H1 (cell line): ENCODE data around the gene GALNT18. TPM values are rescaled to one million over a fixed set of nuclear protein-coding genes. Genes with fewer than 3 reads are reported as not detected.

ENCODE experiments used
- CTCF ChIA-PET: fragments of 300-600 bp; sonication (Branson Sonifier 250); formaldehyde crosslinking; loops from one replicate; lab custom pipeline; 2021; ENCODE audit not compliant: partially characterized antibody; lab: Charles Lee
- POLR2A ChIA-PET: fragments of 300-600 bp; sonication (Branson Sonifier 250); formaldehyde crosslinking; loops from one replicate; lab custom pipeline; 2021; ENCODE audit warnings: inconsistent platforms; ENCODE audit not compliant: partially characterized antibody; lab: Charles Lee
- DNase-seq, 2 experiments: peaks; one replicate each; pipeline versions ENCODE4 v3.0.0 to v3.0.0-alpha.2; 2010 to 2022; ENCODE audit warnings: low spot score in 2 of 2, low read depth in 1 of 2, mixed read lengths in 1 of 2
- FAIRE-seq: peaks from 2 replicates; lab custom pipeline; 2011; peaks lifted over from hg19 to GRCh38; lab: Jason Lieb, UNC
- H2AFZ ChIP-seq: 2 replicates; pipeline ENCODE4 v1.8.1; 2012; ENCODE audit warnings: low read length, inconsistent platforms
- H2AK5ac ChIP-seq: 2 replicates; pipeline ENCODE4 v1.6.1; 2013; ENCODE audit warnings: low read depth, low read length
- H2BK120ac ChIP-seq: replicated peaks from 2 replicates; pipeline ENCODE3; 2013; ENCODE audit warnings: low read depth, low read length, inconsistent platforms
- H2BK12ac ChIP-seq: 2 replicates; pipeline ENCODE4 v1.6.1; 2013; ENCODE audit warnings: low read depth, low read length
- H2BK15ac ChIP-seq: 2 replicates; pipeline ENCODE4 v1.6.1; 2013; ENCODE audit warnings: low read length
- H2BK20ac ChIP-seq: 2 replicates; pipeline ENCODE4 v1.6.1; 2013; ENCODE audit warnings: low read length
- H2BK5ac ChIP-seq: 2 replicates; pipeline ENCODE4 v1.6.1; 2013; ENCODE audit warnings: low read depth, low read length
- H3K14ac ChIP-seq: 2 replicates; pipeline ENCODE4 v1.6.1; 2013; ENCODE audit warnings: inconsistent platforms; ENCODE audit not compliant: insufficient read length
- H3K18ac ChIP-seq: 2 replicates; pipeline ENCODE4 v1.6.1; 2013; ENCODE audit warnings: low read length; ENCODE audit errors: extremely low read depth
- H3K23ac ChIP-seq: 2 replicates; pipeline ENCODE4 v1.6.1; 2013; ENCODE audit warnings: inconsistent platforms; ENCODE audit not compliant: insufficient read length
- H3K23me2 ChIP-seq: 2 replicates; pipeline ENCODE4 v1.6.1; 2013; ENCODE audit warnings: low read depth, low read length
- H3K27ac ChIP-seq: 2 replicates; pipeline ENCODE4 v1.6.1; 2011; ENCODE audit warnings: low read depth, low read length, inconsistent platforms
- H3K27me3 ChIP-seq, 4 experiments: replicated peaks in 1 of 4; 1 replicate in 1 of 4; 2 replicates in 3 of 4; pipeline versions ENCODE4 v1.6.1 to v1.8.1; 2011 to 2013; ENCODE audit warnings: low read length in 3 of 4, mild to moderate bottlenecking in 3 of 4, inconsistent platforms in 2 of 4, mixed read lengths in 2 of 4, moderate library complexity in 1 of 4; ENCODE audit not compliant: control insufficient read depth in 3 of 4, insufficient read depth in 3 of 4; ENCODE audit errors: extremely low read depth in 1 of 4
- H3K36me3 ChIP-seq, 4 experiments: 2 replicates each; pipeline versions ENCODE4 v1.6.1 to v1.8.1; 2011 to 2013; ENCODE audit warnings: mild to moderate bottlenecking in 4 of 4, low read length in 3 of 4, moderate library complexity in 2 of 4, control low read depth in 1 of 4, inconsistent platforms in 1 of 4; ENCODE audit not compliant: insufficient read depth in 4 of 4, control insufficient read depth in 2 of 4
- H3K4ac ChIP-seq: replicated peaks from 2 replicates; pipeline ENCODE3; 2013; ENCODE audit warnings: low read length, low read depth, mixed read lengths, inconsistent platforms; ENCODE audit not compliant: insufficient read length
- H3K4me1 ChIP-seq, 4 experiments: replicated peaks in 1 of 4; 1 replicate in 1 of 4; 2 replicates in 3 of 4; pipeline versions ENCODE4 v1.6.1 to v1.8.1; 2011 to 2013; ENCODE audit warnings: low read length in 3 of 4, inconsistent platforms in 2 of 4, mixed read lengths in 1 of 4; ENCODE audit not compliant: insufficient read depth in 4 of 4, control insufficient read depth in 3 of 4
- H3K4me2 ChIP-seq, 2 experiments: 2 replicates each; pipeline versions ENCODE4 v1.6.1 to v1.8.1; 2011 to 2013; ENCODE audit warnings: low read depth in 2 of 2, low read length in 2 of 2, control low read depth in 1 of 2, inconsistent platforms in 1 of 2, mild to moderate bottlenecking in 1 of 2; ENCODE audit not compliant: insufficient read depth in 1 of 2
- H3K4me3 ChIP-seq, 4 experiments: fragments of 200-600, 300-600 bp in 1 of 4; sonication (generic), shearing (Covaris generic), sonication (Bioruptor Twin) in 1 of 4; 2 replicates each; pipeline versions ENCODE4 v1.5.1 to v1.8.1; 2011 to 2016; ENCODE audit warnings: low read length in 4 of 4, low read depth in 3 of 4, control low read depth in 2 of 4, inconsistent platforms in 2 of 4, mild to moderate bottlenecking in 2 of 4, mixed read lengths in 1 of 4, moderate library complexity in 1 of 4; ENCODE audit not compliant: insufficient read depth in 2 of 4; ENCODE audit errors: extremely low read depth in 1 of 4
- H3K56ac ChIP-seq: replicated peaks from 2 replicates; pipeline ENCODE3; 2013; ENCODE audit warnings: low read depth, mild to moderate bottlenecking, mixed read lengths, low read length, inconsistent platforms; ENCODE audit not compliant: insufficient read length
- H3K79me1 ChIP-seq: 2 replicates; pipeline ENCODE4 v1.6.1; 2013; ENCODE audit warnings: low read depth, low read length, control low read depth
- H3K79me2 ChIP-seq, 2 experiments: 2 replicates each; pipeline versions ENCODE4 v1.6.1 to v1.8.1; 2012 to 2013; ENCODE audit warnings: low read length in 2 of 2, mild to moderate bottlenecking in 2 of 2, inconsistent platforms in 1 of 2; ENCODE audit not compliant: insufficient read depth in 2 of 2, control insufficient read depth in 1 of 2
- H3K9ac ChIP-seq, 4 experiments: replicated peaks in 1 of 4; 1 replicate in 1 of 4; 2 replicates in 3 of 4; pipeline versions ENCODE4 v1.6.1 to v1.8.1; 2011 to 2013; ENCODE audit warnings: low read depth in 3 of 4, low read length in 3 of 4, control low read depth in 2 of 4, mild to moderate bottlenecking in 2 of 4, moderate library complexity in 2 of 4, inconsistent platforms in 1 of 4; ENCODE audit errors: extremely low read depth in 1 of 4
- H3K9me3 ChIP-seq, 2 experiments: 2 replicates each; pipeline versions ENCODE4 v1.6.1 to v1.8.1; 2012 to 2013; ENCODE audit warnings: mild to moderate bottlenecking in 2 of 2, moderate library complexity in 2 of 2, control low read depth in 1 of 2, inconsistent platforms in 1 of 2, low read depth in 1 of 2, low read length in 1 of 2, mixed read lengths in 1 of 2; ENCODE audit not compliant: insufficient read depth in 2 of 2
- H4K20me1 ChIP-seq, 2 experiments: replicated peaks in 1 of 2; 2 replicates each; pipeline versions ENCODE3 to v1.8.1; 2011 to 2013; ENCODE audit warnings: inconsistent platforms in 2 of 2, low read length in 2 of 2, mild to moderate bottlenecking in 1 of 2; ENCODE audit not compliant: insufficient read depth in 2 of 2, control insufficient read depth in 1 of 2
- H4K5ac ChIP-seq: 2 replicates; pipeline ENCODE4 v1.6.1; 2013; ENCODE audit warnings: low read length, low read depth, mixed read lengths, inconsistent platforms; ENCODE audit not compliant: insufficient read length
- H4K8ac ChIP-seq: 2 replicates; pipeline ENCODE4 v1.8.0; 2013; ENCODE audit warnings: mild to moderate bottlenecking, moderate library complexity, low read length, inconsistent platforms; ENCODE audit not compliant: insufficient read depth; ENCODE audit errors: extremely low read depth
- H4K91ac ChIP-seq: replicated peaks from 2 replicates; pipeline ENCODE3; 2013; ENCODE audit warnings: low read length, mixed read lengths, inconsistent platforms; ENCODE audit not compliant: insufficient read length
- BACH1 ChIP-seq: IDR thresholded peaks from 2 replicates; pipeline ENCODE4 v1.6.1; 2012; ENCODE audit warnings: low read length, improper control_type of control experiment
- CBX5 ChIP-seq: fragments of 300-800, 300-1000 bp; sonication (generic); IDR thresholded peaks from 2 replicates; pipeline ENCODE4 v1.7.1; 2016; ENCODE audit warnings: antibody characterized with exemption, low read length, low read depth
- CBX8 ChIP-seq: fragments of 300-800, 300-1000 bp; sonication (generic); IDR thresholded peaks from 2 replicates; pipeline ENCODE4 v1.7.1; 2016; ENCODE audit warnings: low read depth, low read length, borderline replicate concordance
- E2F6 ChIP-seq: IDR thresholded peaks from 2 replicates; pipeline ENCODE4 v1.6.1; 2012; ENCODE audit warnings: inconsistent platforms
- GTF2F1 ChIP-seq: IDR thresholded peaks from 2 replicates; pipeline ENCODE4 v1.6.1; 2012; ENCODE audit warnings: low read depth, low read length, improper control_type of control experiment, borderline replicate concordance
- JUN ChIP-seq: IDR thresholded peaks from 2 replicates; pipeline ENCODE4 v1.6.1; 2011; ENCODE audit warnings: low read depth, mild to moderate bottlenecking, improper control_type of control experiment, low read length
- JUND ChIP-seq: IDR thresholded peaks from 2 replicates; pipeline ENCODE4 v1.6.1; 2011; ENCODE audit warnings: mild to moderate bottlenecking, improper control_type of control experiment, low read length
- KDM1A ChIP-seq: fragments of 200-600, 300-600 bp; sonication (generic); IDR thresholded peaks from 2 replicates; pipeline ENCODE4 v1.7.1; 2016; ENCODE audit warnings: mild to moderate bottlenecking, low read length, borderline replicate concordance
- RFX5 ChIP-seq: IDR thresholded peaks from 2 replicates; pipeline ENCODE4 v1.6.1; 2011; ENCODE audit warnings: low read depth, low read length, improper control_type of control experiment, borderline replicate concordance
- SIRT6 ChIP-seq: IDR thresholded peaks from one replicate; pipeline ENCODE4 v1.7.1; 2012; ENCODE audit warnings: low read length, inconsistent platforms
- TAF7 ChIP-seq: optimal IDR thresholded peaks from 2 replicates; pipeline ENCODE3; 2011; ENCODE audit warnings: low read depth, mild to moderate bottlenecking, inconsistent platforms, low read length, moderate library complexity, borderline replicate concordance
- TCF12 ChIP-seq: IDR thresholded peaks from 2 replicates; pipeline ENCODE4 v1.6.1; 2011; ENCODE audit warnings: low read depth, mild to moderate bottlenecking, low read length
- ZNF274 ChIP-seq: IDR thresholded peaks from 2 replicates; pipeline ENCODE4 v1.7.0; 2012; ENCODE audit warnings: low read length, borderline replicate concordance; ENCODE audit errors: extremely low read depth
- WGBS, 2 experiments: shearing (Covaris generic) in 1 of 2; methylation state at CpG; one replicate each; pipeline versions ENCODE4 v1.1.6 to v1.1.7; 2013 to 2015; ENCODE audit warnings: low lambda C conversion rate in 2 of 2, mixed read lengths in 2 of 2, inconsistent platforms in 1 of 2, low coverage in 1 of 2, missing lambda C conversion rate in 1 of 2; ENCODE audit not compliant: insufficient replicate concordance in 2 of 2, insufficient coverage in 1 of 2, insufficient read length in 1 of 2; ENCODE audit errors: extremely low coverage in 1 of 2, missing lambda C conversion rate in 1 of 2; 5-methylcytosine and 5-hydroxymethylcytosine counted together
- polyA plus RNA-seq, 7 experiments: library from polyadenylated mRNA; depleted of rRNA in 3 of 7; stranded (reverse) in 5 of 7; unstranded in 2 of 7; fragments of >200 nt in 5 of 7; fragments of 200-250 nt in 2 of 7; gene quantifications; 1 replicate in 5 of 7; 2 replicates in 1 of 7; 4 replicates in 1 of 7; pipeline versions ENCODE4 v1.2.1 to v1.2.3, GENCODE V29; 2011 to 2013; ENCODE audit warnings: missing spikeins in 2 of 7, mixed read lengths in 2 of 7
- total RNA-seq: library from RNA; stranded (reverse); fragmentation: NEBNext Ultra II Directional; extraction: Animal tissue kit (Norgen Biotek cat#: 25700); gene quantifications from 2 replicates; pipeline ENCODE4 v1.2.1, GENCODE V29; 2021

Gene GALNT18
- total and polyA plus RNA-seq, 2 of the 8 experiments (the other 6 are each of a cell fraction or from before 2014, with no cell fraction given) = 6.0 to 9.4 TPM

GRCh38 chr11:11379661-11380060 is 242.1 kb downstream of the GALNT18 start:
- Histone ChIP-seq H3K79me1 (no peaks in the 10 kb centered on the region), H3K79me2 (no peaks in the 10 kb centered on the region), H3K18ac (no peak overlapping the region), H2AK5ac (no peak overlapping the region), H3K23me2 (no peaks in the 10 kb centered on the region), H2BK5ac (no peak overlapping the region), H3K9ac (no peak overlapping the region), H2BK15ac (no peak overlapping the region), H4K5ac (no peak overlapping the region), H2BK20ac (no peak overlapping the region), H2AFZ (no peak overlapping the region), H3K56ac (no peak overlapping the region), H3K4me1 (no peaks in the 10 kb centered on the region), H3K9me3 (no peaks in the 10 kb centered on the region), H4K20me1 (peaks cover 0 to 3% of the 10 kb centered on the region in 2 experiments), H3K4me2 (no peak overlapping the region), H3K27me3 (no peaks in the 10 kb centered on the region), H2BK120ac (no peak overlapping the region), H4K91ac (no peak overlapping the region), H3K4me3 (no peak overlapping the region), H3K4ac (no peak overlapping the region), H4K8ac (no peak overlapping the region), H2BK12ac (no peak overlapping the region), H3K27ac (no peak overlapping the region), H3K23ac (no peak overlapping the region), H3K14ac (no peak overlapping the region), H3K36me3 (no peaks in the 10 kb centered on the region)
- ChIA-PET CTCF (interaction anchor here (0.6 to 2.0 kb wide), 3 partner anchors 10 to 242 kb away, joined by 3 to 6 read pairs (median 3); partner anchors contain the start of gene GALNT18), POLR2A (no interaction called here)
- WGBS, 2 experiments = 97% methylated on average over 3 of the region's 3 CpGs; no CpG with 5 or more reads in 1 of the 2 experiments
- DNase-seq (no peak), FAIRE-seq (no peak)
- TF ChIP-seq JUND (no peak), SIRT6 (no peak), TCF12 (no peak), JUN (no peak), RFX5 (no peak), E2F6 (no peak), GTF2F1 (no peak), ZNF274 (no peak), KDM1A (no peak), TAF7 (no peak), CBX5 (no peak), BACH1 (no peak), CBX8 (no peak)
